Stimulated activated CD8-positive, alpha-beta memory T cell treated with anti-CD3 and anti-CD28 coated beads, Interleukin-7, amount 100 ng/mL, for 48 hours (primary cell): ENCODE data around the gene CACNA1B.
"Not testable (repeated sequence)": the region's sequence is repeated elsewhere in the genome, so short reads cannot be mapped to it uniquely, and the experiment has no call there.

Source experiments
- DNase-seq, 2 donors: peaks; one replicate each; pipeline ENCODE4 v3.0.0-alpha.2; 2020; ENCODE audit warnings: low read depth in 1 of 2; ENCODE audit errors: extremely low read depth in 1 of 2

The CACNA1B gene

DNA sequence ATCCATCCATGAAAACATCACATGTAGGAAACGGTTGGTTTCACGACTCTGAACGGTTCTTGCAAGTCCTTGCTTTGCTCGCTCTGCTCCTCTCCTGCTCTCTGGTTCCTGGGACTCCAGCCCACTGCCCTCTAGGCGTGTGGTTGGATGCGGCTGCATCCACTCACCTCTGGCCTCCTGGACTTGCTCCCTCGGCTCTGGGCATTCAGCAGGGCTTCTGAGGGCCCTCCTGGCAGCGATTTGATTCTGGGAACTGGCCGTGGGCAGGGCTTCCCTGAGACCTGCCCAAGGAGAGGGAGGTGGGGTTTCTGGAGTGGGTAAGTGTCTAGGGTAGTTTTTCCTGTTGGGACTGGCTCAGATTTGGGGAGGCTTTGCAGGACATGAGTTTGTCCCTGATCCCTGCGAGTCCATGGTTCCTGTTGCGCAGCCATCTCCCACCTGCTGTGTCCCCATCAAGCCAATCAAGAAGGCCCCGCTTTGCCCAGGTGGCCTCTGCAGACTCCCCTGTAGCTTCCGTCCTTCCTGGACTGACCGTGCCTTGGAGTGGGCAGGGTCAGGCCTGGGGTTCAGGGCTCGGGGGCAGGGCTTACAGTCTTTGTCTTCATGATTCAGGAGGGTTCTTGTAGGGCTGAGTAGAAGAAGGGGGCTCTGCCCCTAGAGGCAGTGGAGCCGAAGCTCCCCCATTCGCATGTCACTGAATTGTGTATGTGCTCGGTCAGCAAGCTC is 192.3 kb downstream of the CACNA1B start:
- DNase-seq, result no peak

DNA sequence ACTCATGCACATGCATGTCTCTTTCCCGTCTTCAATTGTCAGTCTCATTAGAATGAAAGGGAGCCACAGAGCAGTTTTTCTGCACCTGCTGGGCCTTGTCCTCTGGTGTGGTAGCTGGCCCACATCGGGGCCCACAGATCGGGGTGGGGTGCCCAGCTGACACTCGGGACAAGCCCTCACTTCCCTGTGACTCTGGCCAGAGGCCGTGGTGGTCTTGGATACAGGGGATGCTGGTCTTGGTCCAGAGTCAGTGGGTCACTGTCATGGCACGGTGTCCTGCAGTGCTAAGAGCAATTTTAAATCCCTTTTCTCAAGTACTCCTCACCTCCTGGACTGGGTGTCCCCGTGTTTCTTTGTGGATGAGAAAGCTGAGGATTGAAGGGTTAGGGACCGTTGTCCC is 193.2 kb downstream of the CACNA1B start:
- DNase-seq, result no peak

- DNase-seq, result no peak
Measured at GRCh38 chr9:138071292-138071691, 193.7 kb downstream of the CACNA1B start.

- no peak for DNase-seq
Measured at GRCh38 chr9:138071731-138072130, 194.1 kb downstream of the CACNA1B start.

DNA sequence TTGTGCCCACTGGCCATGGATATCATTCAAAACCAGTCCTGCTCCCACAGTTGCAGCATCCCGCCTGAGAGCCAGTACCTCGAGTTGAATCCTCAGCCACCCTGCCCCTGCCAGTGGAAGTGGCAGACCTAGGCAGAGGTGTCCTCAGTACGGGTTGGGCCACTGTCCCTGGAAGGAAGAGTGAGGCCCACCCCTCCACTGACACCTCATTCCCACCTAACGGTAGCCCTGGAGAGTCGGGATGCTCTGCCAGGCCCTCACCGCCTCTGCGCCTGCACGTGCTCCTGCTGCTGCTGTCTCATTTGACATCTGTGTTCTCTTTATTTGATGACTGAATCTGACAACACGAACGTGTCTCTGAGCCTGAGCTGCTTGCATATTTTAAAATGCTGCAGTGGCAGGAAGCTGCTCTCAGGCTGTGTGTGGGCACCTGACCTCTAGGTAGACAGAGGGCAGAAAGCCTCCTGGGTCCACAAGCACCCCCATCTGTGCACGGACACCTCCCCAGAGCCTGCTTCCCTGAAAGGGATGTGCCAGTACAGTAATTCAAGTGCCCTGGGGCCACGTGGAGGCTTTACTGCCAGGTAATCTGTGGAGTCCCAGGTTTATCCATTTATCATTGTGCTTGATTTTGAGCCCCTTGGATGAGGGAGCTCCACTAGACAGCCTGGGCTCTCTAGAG is 194.7 kb downstream of the CACNA1B start:
- no peak for DNase-seq

- no peak for DNase-seq
Measured at GRCh38 chr9:138072897-138073296, 195.3 kb downstream of the CACNA1B start.

- no peak for DNase-seq
Measured at GRCh38 chr9:138073408-138073807, 195.8 kb downstream of the CACNA1B start.

GRCh38 chr9:138073808-138074207 is 196.2 kb downstream of the CACNA1B start:
- DNase-seq, result no peak

DNA sequence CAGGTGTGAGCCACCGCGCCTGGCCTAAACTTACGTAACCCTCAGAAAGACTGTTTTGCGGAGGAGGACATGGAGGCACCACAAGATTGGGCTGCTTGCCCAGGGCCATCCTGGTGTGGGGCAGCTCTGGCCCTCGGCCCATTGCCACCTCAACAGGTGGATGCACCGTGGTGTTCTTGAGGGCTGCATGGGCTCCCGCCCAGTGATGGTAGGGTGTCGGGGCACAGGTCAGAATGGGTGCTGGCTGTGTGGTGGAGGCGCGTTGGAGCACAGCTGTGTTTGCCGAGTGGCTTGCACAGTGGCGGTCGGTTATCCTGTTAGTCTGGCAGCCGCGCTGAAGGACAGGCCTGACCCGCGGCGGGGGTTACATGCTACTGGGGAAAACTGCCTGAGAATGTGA is 196.9 kb downstream of the CACNA1B start:
- DNase-seq, result no peak

- DNase-seq, result no peak
Measured at GRCh38 chr9:138075496-138075895, 197.9 kb downstream of the CACNA1B start.

DNA sequence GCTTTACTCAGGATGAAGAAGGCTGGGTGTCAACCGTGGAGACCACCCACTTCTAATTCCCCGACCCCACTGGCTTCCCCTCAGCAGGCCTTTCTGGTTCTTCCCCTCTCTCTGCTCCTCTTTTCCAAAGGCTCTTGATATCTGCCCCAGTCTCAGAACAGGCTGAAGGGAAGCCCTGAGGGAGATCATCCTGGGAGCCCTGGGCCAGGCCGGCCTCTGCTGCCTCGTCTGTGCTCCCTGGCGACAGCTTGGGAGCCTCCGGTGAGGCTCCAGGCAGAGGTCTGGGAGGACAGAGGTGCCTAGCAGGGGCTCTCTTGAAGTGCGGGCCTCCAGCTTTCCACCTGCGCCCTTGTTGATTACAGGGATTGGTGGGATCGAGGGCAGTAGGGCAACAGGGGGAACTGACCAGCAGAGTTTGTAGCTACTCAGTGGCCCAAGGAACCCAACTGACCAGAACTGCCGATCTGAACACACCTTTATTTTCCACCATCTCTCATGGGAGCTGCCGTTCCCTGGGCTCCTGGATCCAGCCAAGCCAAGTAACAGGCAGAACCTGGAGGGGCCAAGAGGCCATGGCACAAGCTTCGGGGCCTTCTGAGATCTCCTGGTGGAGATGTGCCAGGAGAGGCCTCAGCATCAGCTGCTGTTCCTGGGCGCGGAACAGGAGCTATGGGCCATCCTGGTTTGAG is 198.5 kb downstream of the CACNA1B start:
- no peak for DNase-seq

- DNase-seq, result no peak
Measured at GRCh38 chr9:138076650-138077009, 199.0 kb downstream of the CACNA1B start.

GRCh38 chr9:138077126-138077525 is 199.5 kb downstream of the CACNA1B start:
- no peak for DNase-seq

DNA sequence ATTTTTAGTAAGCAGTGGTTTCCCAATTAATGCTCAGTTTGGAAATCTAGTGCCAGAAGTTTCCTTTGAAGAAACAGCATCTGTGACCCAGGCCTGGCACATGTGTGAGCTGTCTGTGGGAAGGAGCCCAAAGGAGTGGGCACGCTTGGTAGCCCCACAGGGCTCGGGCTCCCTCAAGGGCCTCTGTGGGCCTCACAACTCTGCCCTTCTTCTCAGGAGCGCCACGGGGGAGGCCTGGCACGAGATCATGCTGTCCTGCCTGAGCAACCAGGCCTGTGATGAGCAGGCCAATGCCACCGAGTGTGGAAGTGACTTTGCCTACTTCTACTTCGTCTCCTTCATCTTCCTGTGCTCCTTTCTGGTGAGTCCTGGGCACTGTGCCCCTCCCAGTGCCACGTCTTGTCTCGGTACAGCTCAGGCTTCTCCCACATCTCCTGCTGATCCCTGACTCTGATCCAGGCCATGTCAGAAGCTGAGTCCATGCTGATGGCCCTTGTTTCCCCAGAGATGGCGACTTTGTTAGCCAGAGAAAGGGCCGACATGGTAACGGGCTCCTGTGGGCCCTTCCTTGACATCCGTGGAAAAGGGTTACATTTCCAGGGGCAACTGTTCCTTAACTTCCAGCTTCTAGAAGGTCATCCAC is 200.4 kb downstream of the CACNA1B start:
- no peak for DNase-seq

- no peak for DNase-seq
Measured at GRCh38 chr9:138078846-138079245, 201.3 kb downstream of the CACNA1B start.

DNA sequence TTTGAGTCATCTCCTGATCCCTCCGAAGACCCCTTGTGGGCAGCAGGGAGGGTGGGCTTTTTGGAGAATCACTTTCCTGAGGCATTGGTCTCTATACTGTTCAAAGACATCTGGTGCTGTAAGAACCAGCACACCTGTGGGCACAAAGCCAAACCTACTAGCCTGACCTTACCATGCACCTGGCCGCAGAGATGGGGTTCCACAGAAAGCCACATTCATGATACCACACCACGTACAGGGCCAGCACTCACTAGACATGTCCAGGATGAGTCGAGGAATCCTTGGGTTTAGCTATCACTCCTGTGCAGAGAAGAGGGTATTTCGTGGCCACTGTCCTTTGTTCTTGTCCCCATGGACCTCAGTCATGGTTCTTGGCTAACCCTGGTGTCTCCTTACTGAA is 203.4 kb downstream of the CACNA1B start:
- no peak for DNase-seq

GRCh38 chr9:138082918-138083636 is 205.5 kb downstream of the CACNA1B start:
- no peak for DNase-seq

DNA sequence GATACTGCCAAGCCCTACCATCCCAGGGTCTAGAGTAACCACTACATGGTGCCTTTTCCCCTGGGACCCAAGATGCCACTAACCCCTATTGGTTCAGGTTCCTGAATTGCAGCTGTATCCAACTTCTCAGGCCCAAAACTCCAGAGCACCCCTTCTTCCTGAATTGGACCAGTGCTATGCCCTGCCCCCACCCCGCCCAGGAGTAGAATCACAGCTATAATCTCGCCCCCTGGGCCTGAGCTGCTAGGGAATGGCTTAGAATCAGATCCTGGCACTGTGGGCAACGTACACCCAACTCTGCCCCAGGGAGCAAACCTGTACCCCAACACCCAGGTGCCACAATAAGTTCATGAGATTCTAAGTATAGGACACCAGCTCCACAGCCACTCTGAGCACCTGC is 206.3 kb downstream of the CACNA1B start:
- no peak for DNase-seq

GRCh38 chr9:138085568-138085967 is 208.0 kb downstream of the CACNA1B start:
- DNase-seq, result no peak

GRCh38 chr9:138092057-138092456 is 214.5 kb downstream of the CACNA1B start:
- not testable (repeated sequence) for DNase-seq

GRCh38 chr9:138094028-138094427 is 216.4 kb downstream of the CACNA1B start:
- no peak for DNase-seq
